HEK293 (cell line): ENCODE data around the gene CXorf38.

ENCODE experiments used
- CTCF ChIA-PET: fragments of 350-600 bp; formaldehyde crosslinking; extraction: SDS; loops from one replicate; lab custom pipeline; 2021; ENCODE audit warnings: antibody characterized with exemption; lab: Yijun Ruan, JAX
- POLR2A ChIA-PET: fragments of 300-600 bp; formaldehyde crosslinking; extraction: SDS; loops from one replicate; lab custom pipeline; 2020; ENCODE audit warnings: antibody characterized with exemption, inconsistent platforms; lab: Yijun Ruan, JAX
- H3K27ac ChIP-seq: fragments of 200-500 bp; sonication (Bioruptor generic); 2 replicates; pipeline ENCODE4 v1.5.1; 2014; ENCODE audit warnings: low read depth, low read length, control low read depth, inconsistent platforms; ENCODE audit errors: extremely low read depth
- H3K36me3 ChIP-seq, 2 experiments: fragments of 200-500 bp in 1 of 2; sonication (Bioruptor generic) in 1 of 2; 1 replicate in 1 of 2; 2 replicates in 1 of 2; pipeline ENCODE4 v1.5.1; 2014 to 2017; ENCODE audit warnings: inconsistent platforms in 2 of 2, low read length in 2 of 2; ENCODE audit not compliant: control insufficient read depth in 2 of 2, insufficient read depth in 1 of 2
- H3K4me1 ChIP-seq: fragments of 200-500 bp; sonication (Bioruptor generic); 2 replicates; pipeline ENCODE4 v1.5.1; 2014; ENCODE audit warnings: mild to moderate bottlenecking, low read length, inconsistent platforms; ENCODE audit not compliant: control insufficient read depth, insufficient read depth
- H3K4me3 ChIP-seq: 2 replicates; pipeline ENCODE4 v1.5.1; 2011; ENCODE audit warnings: low read depth, mild to moderate bottlenecking, control low read depth, low read length, moderate library complexity
- H3K9me3 ChIP-seq: fragments of 200-500 bp; sonication (Bioruptor generic); 2 replicates; pipeline ENCODE4 v1.5.1; 2014; ENCODE audit warnings: low read depth, low read length, inconsistent platforms; ENCODE audit not compliant: control insufficient read depth, insufficient read depth
- HOXC10 ChIP-seq: sonication (generic); formaldehyde crosslinking; IDR thresholded peaks from 2 replicates; pipeline ENCODE4 v1.8.1; 2023; ENCODE audit warnings: mild to moderate bottlenecking, missing genetic modification reagents
- KLF1 ChIP-seq: fragments of 450-650 bp; formaldehyde crosslinking; IDR thresholded peaks from 2 replicates; pipeline ENCODE4 v1.5.1; 2016; ENCODE audit warnings: missing biosample characterization, missing genetic modification characterization
- MZF1 ChIP-seq: fragments of 450-650 bp; formaldehyde crosslinking; IDR thresholded peaks from 2 replicates; pipeline ENCODE4 v1.5.1; 2017; ENCODE audit warnings: missing biosample characterization, missing genetic modification characterization, borderline replicate concordance
- OVOL3 ChIP-seq: fragments of 450-650 bp; formaldehyde crosslinking; IDR thresholded peaks from 2 replicates; pipeline ENCODE4 v1.5.1; 2016; ENCODE audit warnings: missing biosample characterization, missing genetic modification characterization
- RBAK ChIP-seq: fragments of 450-650 bp; formaldehyde crosslinking; IDR thresholded peaks from 2 replicates; pipeline ENCODE4 v1.5.1; 2016; ENCODE audit warnings: missing biosample characterization, missing genetic modification characterization
- YY2 ChIP-seq: fragments of 450-650 bp; formaldehyde crosslinking; IDR thresholded peaks from 2 replicates; pipeline ENCODE4 v1.5.1; 2016; ENCODE audit warnings: missing biosample characterization, missing genetic modification characterization
- ZBTB20 ChIP-seq: fragments of 450-650 bp; formaldehyde crosslinking; IDR thresholded peaks from 2 replicates; pipeline ENCODE4 v1.5.1; 2016; ENCODE audit warnings: missing biosample characterization, missing genetic modification characterization
- ZNF16 ChIP-seq: fragments of 450-650 bp; formaldehyde crosslinking; IDR thresholded peaks from 2 replicates; pipeline ENCODE4 v1.5.1; 2016; ENCODE audit warnings: low read depth, missing biosample characterization, missing genetic modification characterization
- ZNF274 ChIP-seq, 2 experiments: fragments of 200-500 bp in 1 of 2; fragments of 450-650 bp in 1 of 2; sonication (Bioruptor generic) in 1 of 2; formaldehyde crosslinking in 1 of 2; IDR thresholded peaks; 2 replicates each; pipeline versions ENCODE4 v1.5.1 to v1.6.1; 2014 to 2016; ENCODE audit warnings: borderline replicate concordance in 1 of 2, inconsistent platforms in 1 of 2, low read length in 1 of 2, missing biosample characterization in 1 of 2, missing genetic modification characterization in 1 of 2
- ZNF366 ChIP-seq: fragments of 450-650 bp; formaldehyde crosslinking; conservative IDR thresholded peaks from 2 replicates; pipeline ENCODE4 v1.5.1; 2016; ENCODE audit warnings: missing biosample characterization, missing genetic modification characterization
- ZNF404 ChIP-seq: fragments of 450-650 bp; formaldehyde crosslinking; IDR thresholded peaks from 2 replicates; pipeline ENCODE4 v1.5.1; 2017; ENCODE audit warnings: missing biosample characterization, missing genetic modification characterization
- ZNF501 ChIP-seq: fragments of 450-650 bp; formaldehyde crosslinking; IDR thresholded peaks from 2 replicates; pipeline ENCODE4 v1.5.1; 2016; ENCODE audit warnings: missing biosample characterization, missing genetic modification characterization
- ZNF510 ChIP-seq: fragments of 450-650 bp; formaldehyde crosslinking; IDR thresholded peaks from 2 replicates; pipeline ENCODE4 v1.5.1; 2018; ENCODE audit warnings: mild to moderate bottlenecking, missing genetic modification characterization, missing biosample characterization; ENCODE audit not compliant: insufficient replicate concordance
- ZNF529 ChIP-seq: fragments of 450-650 bp; formaldehyde crosslinking; IDR thresholded peaks from 2 replicates; pipeline ENCODE4 v1.5.1; 2017; ENCODE audit warnings: missing genetic modification characterization, missing biosample characterization; ENCODE audit not compliant: insufficient replicate concordance
- ZNF530 ChIP-seq: fragments of 450-650 bp; formaldehyde crosslinking; IDR thresholded peaks from 2 replicates; pipeline ENCODE4 v1.5.1; 2016; ENCODE audit warnings: low read depth, missing biosample characterization, missing genetic modification characterization
- ZNF792 ChIP-seq: fragments of 450-650 bp; formaldehyde crosslinking; IDR thresholded peaks from 2 replicates; pipeline ENCODE4 v1.5.1; 2016; ENCODE audit warnings: missing biosample characterization, missing genetic modification characterization
- TF ChIP-seq, protein P1 (sequence below): fragments of 450-650 bp; formaldehyde crosslinking; IDR thresholded peaks from 2 replicates; pipeline ENCODE4 v1.5.1; 2016; ENCODE audit warnings: missing biosample characterization, missing genetic modification characterization
- TF ChIP-seq, protein P2 (sequence below): fragments of 450-650 bp; formaldehyde crosslinking; IDR thresholded peaks from 2 replicates; pipeline ENCODE4 v1.5.1; 2017; ENCODE audit warnings: missing biosample characterization, missing genetic modification characterization
- TF ChIP-seq, protein P3 (sequence below): fragments of 450-650 bp; formaldehyde crosslinking; IDR thresholded peaks from 2 replicates; pipeline ENCODE4 v1.5.1; 2016; ENCODE audit warnings: missing biosample characterization, missing genetic modification characterization
- TF ChIP-seq, protein P4 (sequence below): fragments of 450-650 bp; formaldehyde crosslinking; conservative IDR thresholded peaks from 2 replicates; pipeline ENCODE4 v1.5.1; 2016; ENCODE audit warnings: low read depth, missing biosample characterization, missing genetic modification characterization

Gene CXorf38

DNA sequence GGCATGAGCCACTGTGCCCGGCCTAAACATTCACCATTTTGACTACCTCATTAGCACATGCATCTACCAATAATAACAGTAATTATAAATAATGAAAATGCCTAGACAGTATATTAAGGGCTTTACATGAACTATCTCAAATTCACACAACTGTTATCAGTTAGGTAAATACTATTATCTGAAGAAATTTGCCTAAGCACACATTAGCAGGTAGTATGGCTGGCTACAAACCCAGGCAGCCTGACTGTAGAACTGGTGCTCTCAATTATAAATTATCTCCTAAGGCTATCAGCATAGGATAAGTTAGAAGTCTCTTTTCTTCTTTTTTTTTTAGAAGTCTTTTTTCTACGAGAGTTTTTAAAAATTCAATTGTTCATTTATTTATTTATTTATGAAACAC lies 14.1 kb upstream of the CXorf38 start (continued):
- no peak for TF ChIP-seq ZNF501 (tag by site-specific recombination)
- no peak for TF ChIP-seq ZNF529 (tag by site-specific recombination)

DNA sequence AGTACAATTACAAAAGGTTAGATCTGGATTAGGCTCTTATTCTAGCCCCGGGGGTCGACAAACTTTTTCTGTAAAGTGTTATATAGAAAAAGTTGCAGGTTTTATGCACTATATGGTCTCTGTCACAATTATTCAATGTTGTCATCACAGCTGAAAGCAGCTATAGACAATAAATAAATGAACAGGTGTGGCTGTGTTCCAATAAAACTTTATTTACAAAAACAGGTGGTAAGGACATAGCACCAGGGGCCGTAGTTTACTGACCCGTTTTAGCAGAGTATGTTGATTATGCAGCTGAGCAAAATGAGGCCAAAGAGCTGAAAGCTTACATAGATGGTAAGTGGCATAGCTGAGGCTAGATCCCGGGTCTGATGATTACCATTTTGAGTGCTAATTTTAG lies 13.0 kb upstream of the CXorf38 start:
- CTCF ChIA-PET = interaction anchor here (0.5 to 1.5 kb wide), 4 partner anchors 8 to 151 kb away, joined by 3 to 9 read pairs (median 6); no protein-coding TSS in a partner anchor
- no peaks in the 10 kb centered on the region for H3K9me3 ChIP-seq
- H3K27ac ChIP-seq = no peak overlapping the region
- no peak for TF ChIP-seq ZNF366 (tag by site-specific recombination)
- no peak for TF ChIP-seq KLF1 (tag by site-specific recombination)
- POLR2A ChIA-PET = no interaction called here
- H3K4me3 ChIP-seq = no peak overlapping the region
- H3K36me3 ChIP-seq = peaks cover 70 to 78% of the 10 kb centered on the region in 2 experiments
- no peaks in the 10 kb centered on the region for H3K4me1 ChIP-seq

DNA sequence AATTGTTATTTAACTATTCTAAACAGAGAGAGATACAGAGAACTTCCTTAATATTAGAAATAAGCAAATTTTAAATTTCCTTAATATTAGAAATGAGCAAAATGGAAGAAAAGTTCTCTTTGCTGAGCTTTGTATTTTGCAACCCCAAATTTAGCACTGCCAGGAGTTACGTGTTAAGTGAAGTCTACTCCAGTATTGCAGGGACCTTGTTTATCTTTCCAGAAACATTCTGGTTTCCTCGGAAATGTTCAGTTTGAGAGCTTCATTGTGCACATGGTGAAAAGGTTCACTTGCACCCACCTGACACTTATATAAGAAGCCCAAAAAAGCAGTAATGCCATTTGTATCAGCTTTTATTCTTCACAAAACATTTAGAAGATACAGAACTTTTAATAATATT lies 6.2 kb upstream of the CXorf38 start:
- H3K4me3 ChIP-seq = no peak overlapping the region
- TF ChIP-seq HOXC10 (CRISPR knock-in tag) = no peak
- TF ChIP-seq, protein P1, sequence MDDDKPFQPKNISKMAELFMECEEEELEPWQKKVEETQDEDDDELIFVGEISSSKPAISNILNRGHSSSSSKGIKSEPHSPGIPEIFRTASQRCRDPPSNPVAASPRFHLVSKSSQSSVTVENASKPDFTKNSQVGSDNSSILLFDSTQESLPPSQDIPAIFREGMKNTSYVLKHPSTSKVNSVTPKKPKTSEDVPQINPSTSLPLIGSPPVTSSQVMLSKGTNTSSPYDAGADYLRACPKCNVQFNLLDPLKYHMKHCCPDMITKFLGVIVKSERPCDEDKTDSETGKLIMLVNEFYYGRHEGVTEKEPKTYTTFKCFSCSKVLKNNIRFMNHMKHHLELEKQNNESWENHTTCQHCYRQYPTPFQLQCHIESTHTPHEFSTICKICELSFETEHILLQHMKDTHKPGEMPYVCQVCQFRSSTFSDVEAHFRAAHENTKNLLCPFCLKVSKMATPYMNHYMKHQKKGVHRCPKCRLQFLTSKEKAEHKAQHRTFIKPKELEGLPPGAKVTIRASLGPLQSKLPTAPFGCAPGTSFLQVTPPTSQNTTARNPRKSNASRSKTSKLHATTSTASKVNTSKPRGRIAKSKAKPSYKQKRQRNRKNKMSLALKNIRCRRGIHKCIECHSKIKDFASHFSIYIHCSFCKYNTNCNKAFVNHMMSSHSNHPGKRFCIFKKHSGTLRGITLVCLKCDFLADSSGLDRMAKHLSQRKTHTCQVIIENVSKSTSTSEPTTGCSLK (tag by site-specific recombination) = no peak
- TF ChIP-seq, protein P2, sequence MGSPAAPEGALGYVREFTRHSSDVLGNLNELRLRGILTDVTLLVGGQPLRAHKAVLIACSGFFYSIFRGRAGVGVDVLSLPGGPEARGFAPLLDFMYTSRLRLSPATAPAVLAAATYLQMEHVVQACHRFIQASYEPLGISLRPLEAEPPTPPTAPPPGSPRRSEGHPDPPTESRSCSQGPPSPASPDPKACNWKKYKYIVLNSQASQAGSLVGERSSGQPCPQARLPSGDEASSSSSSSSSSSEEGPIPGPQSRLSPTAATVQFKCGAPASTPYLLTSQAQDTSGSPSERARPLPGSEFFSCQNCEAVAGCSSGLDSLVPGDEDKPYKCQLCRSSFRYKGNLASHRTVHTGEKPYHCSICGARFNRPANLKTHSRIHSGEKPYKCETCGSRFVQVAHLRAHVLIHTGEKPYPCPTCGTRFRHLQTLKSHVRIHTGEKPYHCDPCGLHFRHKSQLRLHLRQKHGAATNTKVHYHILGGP (tag by site-specific recombination) = no peak
- TF ChIP-seq, all 188 proteins: peak for 0
- Histone ChIP-seq H3K4me1 (no peaks in the 10 kb centered on the region), H3K9me3 (no peaks in the 10 kb centered on the region), H3K36me3 (peaks cover 46 to 59% of the 10 kb centered on the region in 2 experiments), H3K27ac (no peak overlapping the region)
- POLR2A ChIA-PET = interaction anchor here (1.2 to 1.5 kb wide), 2 partner anchors 82 to 461 kb away, joined by 3 read pairs; partner anchors contain the start of gene MED14
- CTCF ChIA-PET = interaction anchor here (0.7 to 5.1 kb wide), 11 partner anchors 11 to 600 kb away, joined by 3 to 76 read pairs (median 4); partner anchors contain the start of gene MED14

DNA sequence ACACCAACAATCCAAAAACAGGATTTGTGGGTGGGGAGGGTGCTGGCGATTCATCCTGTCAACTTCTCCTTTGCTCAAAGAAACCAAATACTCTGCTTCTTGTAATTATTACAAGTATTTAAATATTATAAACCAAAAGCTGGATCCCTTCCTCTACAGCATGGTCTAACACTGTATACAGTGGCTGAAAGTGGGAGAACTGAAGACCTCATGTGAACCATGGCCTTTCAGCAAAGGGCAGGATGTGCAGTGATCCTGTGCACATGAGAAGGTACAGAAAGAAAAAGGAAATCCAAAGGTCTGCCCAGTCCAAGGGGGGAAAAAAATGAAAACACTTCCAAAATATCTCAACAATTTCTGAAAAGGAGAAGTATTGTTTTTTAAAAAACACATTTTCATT lies 5.3 kb upstream of the CXorf38 start:
- H3K9me3 ChIP-seq = no peaks in the 10 kb centered on the region
- ChIA-PET POLR2A (interaction anchor here (1.2 to 1.5 kb wide), 2 partner anchors 83 to 462 kb away, joined by 3 read pairs; partner anchors contain the start of gene MED14), CTCF (interaction anchor here (0.6 to 5.1 kb wide), 21 partner anchors 8 to 515 kb away, joined by 3 to 76 read pairs (median 6); partner anchors contain the start of gene MED14)
- H3K4me3 ChIP-seq = no peak overlapping the region
- H3K36me3 ChIP-seq = peaks cover 44 to 52% of the 10 kb centered on the region in 2 experiments
- no peak overlapping the region for H3K27ac ChIP-seq
- peaks cover 4% of the 10 kb centered on the region; the same call in 1 of the 2 replicates for H3K4me1 ChIP-seq
- TF ChIP-seq YY2 (tag by site-specific recombination) = no peak
- no peak for TF ChIP-seq MZF1
- no peak for TF ChIP-seq ZNF274 (IDR thresholded peaks at IDR 0.05; ENCODE audit: low read length)
- no peak for TF ChIP-seq ZNF274 (tag by site-specific recombination; IDR thresholded peaks at IDR 0.05; ENCODE audit: borderline replicate concordance)
- TF ChIP-seq ZNF16 (tag by site-specific recombination) = no peak
- TF ChIP-seq ZNF404 (tag by site-specific recombination) = no peak
- TF ChIP-seq ZNF510 = no peak
- no peak for TF ChIP-seq ZNF530
- no peak for TF ChIP-seq ZNF792 (tag by site-specific recombination)
- TF ChIP-seq, protein P3, sequence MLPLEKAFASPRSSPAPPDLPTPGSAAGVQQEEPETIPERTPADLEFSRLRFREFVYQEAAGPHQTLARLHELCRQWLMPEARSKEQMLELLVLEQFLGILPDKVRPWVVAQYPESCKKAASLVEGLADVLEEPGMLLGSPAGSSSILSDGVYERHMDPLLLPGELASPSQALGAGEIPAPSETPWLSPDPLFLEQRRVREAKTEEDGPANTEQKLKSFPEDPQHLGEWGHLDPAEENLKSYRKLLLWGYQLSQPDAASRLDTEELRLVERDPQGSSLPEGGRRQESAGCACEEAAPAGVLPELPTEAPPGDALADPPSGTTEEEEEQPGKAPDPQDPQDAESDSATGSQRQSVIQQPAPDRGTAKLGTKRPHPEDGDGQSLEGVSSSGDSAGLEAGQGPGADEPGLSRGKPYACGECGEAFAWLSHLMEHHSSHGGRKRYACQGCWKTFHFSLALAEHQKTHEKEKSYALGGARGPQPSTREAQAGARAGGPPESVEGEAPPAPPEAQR (tag by site-specific recombination) = no peak
- no peak for TF ChIP-seq ZBTB20
- no peak for TF ChIP-seq OVOL3 (tag by site-specific recombination)
- TF ChIP-seq, protein P4, sequence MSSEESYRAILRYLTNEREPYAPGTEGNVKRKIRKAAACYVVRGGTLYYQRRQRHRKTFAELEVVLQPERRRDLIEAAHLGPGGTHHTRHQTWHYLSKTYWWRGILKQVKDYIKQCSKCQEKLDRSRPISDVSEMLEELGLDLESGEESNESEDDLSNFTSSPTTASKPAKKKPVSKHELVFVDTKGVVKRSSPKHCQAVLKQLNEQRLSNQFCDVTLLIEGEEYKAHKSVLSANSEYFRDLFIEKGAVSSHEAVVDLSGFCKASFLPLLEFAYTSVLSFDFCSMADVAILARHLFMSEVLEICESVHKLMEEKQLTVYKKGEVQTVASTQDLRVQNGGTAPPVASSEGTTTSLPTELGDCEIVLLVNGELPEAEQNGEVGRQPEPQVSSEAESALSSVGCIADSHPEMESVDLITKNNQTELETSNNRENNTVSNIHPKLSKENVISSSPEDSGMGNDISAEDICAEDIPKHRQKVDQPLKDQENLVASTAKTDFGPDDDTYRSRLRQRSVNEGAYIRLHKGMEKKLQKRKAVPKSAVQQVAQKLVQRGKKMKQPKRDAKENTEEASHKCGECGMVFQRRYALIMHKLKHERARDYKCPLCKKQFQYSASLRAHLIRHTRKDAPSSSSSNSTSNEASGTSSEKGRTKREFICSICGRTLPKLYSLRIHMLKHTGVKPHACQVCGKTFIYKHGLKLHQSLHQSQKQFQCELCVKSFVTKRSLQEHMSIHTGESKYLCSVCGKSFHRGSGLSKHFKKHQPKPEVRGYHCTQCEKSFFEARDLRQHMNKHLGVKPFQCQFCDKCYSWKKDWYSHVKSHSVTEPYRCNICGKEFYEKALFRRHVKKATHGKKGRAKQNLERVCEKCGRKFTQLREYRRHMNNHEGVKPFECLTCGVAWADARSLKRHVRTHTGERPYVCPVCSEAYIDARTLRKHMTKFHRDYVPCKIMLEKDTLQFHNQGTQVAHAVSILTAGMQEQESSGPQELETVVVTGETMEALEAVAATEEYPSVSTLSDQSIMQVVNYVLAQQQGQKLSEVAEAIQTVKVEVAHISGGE (tag by site-specific recombination) = no peak
- TF ChIP-seq RBAK (tag by site-specific recombination) = no peak
